HEK293 (cell line): ENCODE measurements around the gene UNC5CL.

Experiments used
- CTCF ChIA-PET: fragments of 350-600 bp; formaldehyde crosslinking; extraction: SDS; loops from one replicate; lab custom pipeline; 2021; ENCODE audit warnings: antibody characterized with exemption; lab: Yijun Ruan, JAX
- POLR2A ChIA-PET: fragments of 300-600 bp; formaldehyde crosslinking; extraction: SDS; loops from one replicate; lab custom pipeline; 2020; ENCODE audit warnings: antibody characterized with exemption, inconsistent platforms; lab: Yijun Ruan, JAX
- H3K27ac ChIP-seq: fragments of 200-500 bp; sonication (Bioruptor generic); 2 replicates; pipeline ENCODE4 v1.5.1; 2014; ENCODE audit warnings: low read depth, low read length, control low read depth, inconsistent platforms; ENCODE audit errors: extremely low read depth
- H3K36me3 ChIP-seq, 2 experiments: fragments of 200-500 bp in 1 of 2; sonication (Bioruptor generic) in 1 of 2; 1 replicate in 1 of 2; 2 replicates in 1 of 2; pipeline ENCODE4 v1.5.1; 2014 to 2017; ENCODE audit warnings: inconsistent platforms in 2 of 2, low read length in 2 of 2; ENCODE audit not compliant: control insufficient read depth in 2 of 2, insufficient read depth in 1 of 2
- H3K4me1 ChIP-seq: fragments of 200-500 bp; sonication (Bioruptor generic); 2 replicates; pipeline ENCODE4 v1.5.1; 2014; ENCODE audit warnings: mild to moderate bottlenecking, low read length, inconsistent platforms; ENCODE audit not compliant: control insufficient read depth, insufficient read depth
- H3K4me3 ChIP-seq: 2 replicates; pipeline ENCODE4 v1.5.1; 2011; ENCODE audit warnings: low read depth, mild to moderate bottlenecking, control low read depth, low read length, moderate library complexity
- H3K9me3 ChIP-seq: fragments of 200-500 bp; sonication (Bioruptor generic); 2 replicates; pipeline ENCODE4 v1.5.1; 2014; ENCODE audit warnings: low read depth, low read length, inconsistent platforms; ENCODE audit not compliant: control insufficient read depth, insufficient read depth
- MYNN ChIP-seq: fragments of 450-650 bp; formaldehyde crosslinking; IDR thresholded peaks from 2 replicates; pipeline ENCODE4 v1.5.1; 2016; ENCODE audit warnings: missing biosample characterization, missing genetic modification characterization, borderline replicate concordance
- REPIN1 ChIP-seq: fragments of 450-650 bp; formaldehyde crosslinking; IDR thresholded peaks from 2 replicates; pipeline ENCODE4 v1.5.1; 2017; ENCODE audit warnings: missing biosample characterization, missing genetic modification characterization, low read depth
- SETDB1 ChIP-seq: IDR thresholded peaks from one replicate; pipeline ENCODE4 v1.6.1; 2017; ENCODE audit warnings: mild to moderate bottlenecking, low read length, moderate library complexity, mixed read lengths; ENCODE audit not compliant: insufficient read length
- SP3 ChIP-seq: fragments of 450-650 bp; formaldehyde crosslinking; IDR thresholded peaks from 2 replicates; pipeline ENCODE4 v1.5.1; 2016; ENCODE audit warnings: missing biosample characterization, missing genetic modification characterization
- ZBTB8A ChIP-seq: fragments of 450-650 bp; formaldehyde crosslinking; IDR thresholded peaks from 2 replicates; pipeline ENCODE4 v1.5.1; 2016; ENCODE audit warnings: missing biosample characterization, missing genetic modification characterization
- ZNF114 ChIP-seq: fragments of 450-650 bp; formaldehyde crosslinking; IDR thresholded peaks from 2 replicates; pipeline ENCODE4 v1.5.0; 2017; ENCODE audit warnings: missing biosample characterization, missing genetic modification characterization
- ZNF121 ChIP-seq: fragments of 450-650 bp; formaldehyde crosslinking; IDR thresholded peaks from 2 replicates; pipeline ENCODE4 v1.5.1; 2016; ENCODE audit warnings: missing biosample characterization, missing genetic modification characterization
- ZNF146 ChIP-seq: fragments of 450-650 bp; formaldehyde crosslinking; IDR thresholded peaks from 2 replicates; pipeline ENCODE4 v1.5.1; 2016; ENCODE audit warnings: missing biosample characterization, missing genetic modification characterization
- ZNF324 ChIP-seq: fragments of 450-650 bp; formaldehyde crosslinking; IDR thresholded peaks from 2 replicates; pipeline ENCODE4 v1.5.1; 2016; ENCODE audit warnings: missing biosample characterization, missing genetic modification characterization
- ZNF366 ChIP-seq: fragments of 450-650 bp; formaldehyde crosslinking; conservative IDR thresholded peaks from 2 replicates; pipeline ENCODE4 v1.5.1; 2016; ENCODE audit warnings: missing biosample characterization, missing genetic modification characterization
- ZNF423 ChIP-seq: fragments of 450-650 bp; formaldehyde crosslinking; IDR thresholded peaks from 2 replicates; pipeline ENCODE4 v1.5.1; 2016; ENCODE audit warnings: missing biosample characterization, missing genetic modification characterization
- ZNF48 ChIP-seq: fragments of 450-650 bp; formaldehyde crosslinking; IDR thresholded peaks from 2 replicates; pipeline ENCODE4 v1.5.1; 2016; ENCODE audit warnings: missing biosample characterization, missing genetic modification characterization
- ZNF654 ChIP-seq: fragments of 450-650 bp; formaldehyde crosslinking; IDR thresholded peaks from 2 replicates; pipeline ENCODE4 v1.5.1; 2016; ENCODE audit warnings: low read depth, missing biosample characterization, missing genetic modification characterization
- ZNF707 ChIP-seq: fragments of 450-650 bp; formaldehyde crosslinking; IDR thresholded peaks from 2 replicates; pipeline ENCODE4 v1.5.1; 2016; ENCODE audit warnings: missing biosample characterization, missing genetic modification characterization
- ZNF776 ChIP-seq: fragments of 450-650 bp; formaldehyde crosslinking; IDR thresholded peaks from 2 replicates; pipeline ENCODE4 v1.5.0; 2017; ENCODE audit warnings: missing biosample characterization, missing genetic modification characterization, borderline replicate concordance
- ZNF830 ChIP-seq: fragments of 450-650 bp; IDR thresholded peaks from 2 replicates; pipeline ENCODE4 v1.5.0; 2018; ENCODE audit warnings: missing biosample characterization, missing genetic modification characterization, low read depth, mild to moderate bottlenecking, moderate library complexity
- ZNF843 ChIP-seq: fragments of 450-650 bp; formaldehyde crosslinking; IDR thresholded peaks from 2 replicates; pipeline ENCODE4 v1.5.1; 2016; ENCODE audit warnings: missing biosample characterization, missing genetic modification characterization
- ZSCAN30 ChIP-seq: fragments of 450-650 bp; IDR thresholded peaks from 2 replicates; pipeline ENCODE4 v1.5.1; 2018; ENCODE audit warnings: missing biosample characterization, mild to moderate bottlenecking, missing genetic modification characterization, moderate library complexity
- TF ChIP-seq, protein P1 (sequence below): fragments of 450-650 bp; formaldehyde crosslinking; IDR thresholded peaks from 2 replicates; pipeline ENCODE4 v1.5.1; 2016; ENCODE audit warnings: missing biosample characterization, missing genetic modification characterization
- TF ChIP-seq, protein P2 (sequence below): fragments of 450-650 bp; formaldehyde crosslinking; IDR thresholded peaks from 2 replicates; pipeline ENCODE4 v1.5.1; 2016; ENCODE audit warnings: missing biosample characterization, missing genetic modification characterization
- TF ChIP-seq, protein P3 (sequence below): fragments of 450-650 bp; formaldehyde crosslinking; IDR thresholded peaks from 2 replicates; pipeline ENCODE4; 2016; ENCODE audit warnings: missing biosample characterization, missing genetic modification characterization

Gene UNC5CL, protein sequence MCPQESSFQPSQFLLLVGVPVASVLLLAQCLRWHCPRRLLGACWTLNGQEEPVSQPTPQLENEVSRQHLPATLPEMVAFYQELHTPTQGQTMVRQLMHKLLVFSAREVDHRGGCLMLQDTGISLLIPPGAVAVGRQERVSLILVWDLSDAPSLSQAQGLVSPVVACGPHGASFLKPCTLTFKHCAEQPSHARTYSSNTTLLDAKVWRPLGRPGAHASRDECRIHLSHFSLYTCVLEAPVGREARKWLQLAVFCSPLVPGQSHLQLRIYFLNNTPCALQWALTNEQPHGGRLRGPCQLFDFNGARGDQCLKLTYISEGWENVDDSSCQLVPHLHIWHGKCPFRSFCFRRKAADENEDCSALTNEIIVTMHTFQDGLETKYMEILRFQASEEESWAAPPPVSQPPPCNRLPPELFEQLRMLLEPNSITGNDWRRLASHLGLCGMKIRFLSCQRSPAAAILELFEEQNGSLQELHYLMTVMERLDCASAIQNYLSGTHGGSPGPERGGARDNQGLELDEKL

DNA sequence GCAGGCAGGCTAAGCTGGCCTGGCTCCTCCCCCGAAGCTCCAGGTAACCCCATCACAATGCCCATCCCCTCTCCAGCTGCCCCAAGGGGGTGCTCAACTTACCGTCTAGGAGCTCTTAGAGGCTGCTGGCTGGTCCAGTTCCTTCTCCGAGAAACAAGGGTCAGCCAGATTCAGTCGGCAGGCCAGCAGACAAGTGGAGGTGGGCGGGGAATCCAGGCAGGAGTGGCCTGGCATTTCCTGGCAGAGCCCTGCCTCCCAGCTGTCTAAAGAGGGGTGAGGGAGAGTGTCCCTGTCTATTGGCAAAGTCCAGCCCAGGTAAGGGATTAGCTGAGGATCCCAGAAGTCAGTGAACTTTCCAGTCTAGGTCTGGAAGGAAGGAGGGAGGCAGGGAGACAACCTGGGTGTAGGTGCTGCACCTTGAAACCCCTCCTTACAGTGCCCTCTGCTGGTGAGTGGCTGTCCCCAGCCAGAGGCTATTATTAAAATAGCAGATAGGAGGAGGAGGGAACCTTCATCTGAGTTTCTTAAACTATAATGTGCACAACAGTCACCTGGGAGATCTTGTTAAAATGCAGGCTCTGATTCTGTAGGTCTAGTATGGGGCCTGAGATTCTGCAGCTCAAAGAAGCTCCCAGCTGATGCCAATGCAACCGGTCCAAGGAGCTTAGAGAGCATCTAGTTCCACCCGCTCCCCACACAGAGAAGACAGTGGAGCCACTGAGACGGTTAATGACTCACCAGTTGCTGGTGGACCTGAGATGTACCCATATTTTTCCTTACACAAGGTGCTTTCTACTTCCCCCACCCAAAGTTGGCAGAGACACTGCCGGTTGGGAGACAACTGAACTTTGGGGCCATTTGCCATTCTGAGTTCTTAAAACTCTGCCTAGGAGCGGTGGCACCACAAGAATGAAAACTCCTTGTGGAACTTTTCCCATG is at the start of gene UNC5CL:
UNC5CL (minus strand) TSS at position 162 of the 939 bp plus-strand sequence. CDS start 4,147 bp downstream, outside the sequence.
- H3K4me3 ChIP-seq, result no peak within 1 kb of the TSS
- H3K27ac ChIP-seq, result no peak within 1 kb of the TSS
- H3K36me3 ChIP-seq, result no peaks in the 10 kb centered on the region
- no peaks in the 10 kb centered on the region for H3K9me3 ChIP-seq
- TF ChIP-seq SP3, result peak; percentile 29; the same call in 1 of the 2 replicates
- TF ChIP-seq ZSCAN30 (tag by site-specific recombination), result no peak
- TF ChIP-seq ZNF707, result no peak
- TF ChIP-seq ZNF654 (tag by site-specific recombination), result peak; percentile 45; the same call in 1 of the 2 replicates
- H3K4me1 ChIP-seq, result no peaks in the 10 kb centered on the region
- ChIA-PET CTCF (interaction anchor here (0.6 to 8.3 kb wide), 43 partner anchors 12 to 1672 kb away, joined by 3 to 146 read pairs (median 3); partner anchors contain the start of gene APOBEC2), POLR2A (no interaction called here)

DNA sequence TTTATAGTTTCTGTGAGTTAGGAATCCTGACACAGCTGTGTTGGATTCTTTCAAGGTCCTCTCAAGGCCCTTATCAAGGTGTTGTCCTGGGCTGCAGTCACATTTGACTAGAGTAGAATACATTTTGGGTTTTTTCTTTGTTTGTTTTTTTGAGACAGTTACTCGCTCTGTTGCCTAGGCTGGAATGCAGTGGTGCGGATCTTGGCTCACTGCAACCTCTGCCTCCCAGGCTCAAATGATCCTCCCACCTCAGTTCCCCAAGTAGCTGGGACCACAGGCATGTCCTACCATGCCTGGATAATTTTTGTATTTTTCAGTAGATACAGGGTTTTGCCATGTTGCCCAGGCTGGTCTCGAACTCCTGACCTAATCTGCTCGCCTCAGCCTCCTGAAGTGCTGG is 49.4 kb upstream of the UNC5CL start:
- no peaks in the 10 kb centered on the region for H3K4me1 ChIP-seq
- H3K36me3 ChIP-seq, result peaks cover 63 to 76% of the 10 kb centered on the region in 2 experiments
- TF ChIP-seq ZNF830 (tag by site-specific recombination) (no peak), REPIN1 (tag by site-specific recombination) (no peak)
- ChIA-PET POLR2A (interaction anchor here (0.6 kb wide), 1 partner anchor 122 kb away, joined by 3 read pairs; no protein-coding TSS in a partner anchor), CTCF (interaction anchor here (0.6 to 2.0 kb wide), 2 partner anchors 94 to 182 kb away, joined by 3 to 10 read pairs; no protein-coding TSS in a partner anchor)
- H3K4me3 ChIP-seq, result no peak overlapping the region
- no peak overlapping the region for H3K27ac ChIP-seq
- no peaks in the 10 kb centered on the region for H3K9me3 ChIP-seq

DNA sequence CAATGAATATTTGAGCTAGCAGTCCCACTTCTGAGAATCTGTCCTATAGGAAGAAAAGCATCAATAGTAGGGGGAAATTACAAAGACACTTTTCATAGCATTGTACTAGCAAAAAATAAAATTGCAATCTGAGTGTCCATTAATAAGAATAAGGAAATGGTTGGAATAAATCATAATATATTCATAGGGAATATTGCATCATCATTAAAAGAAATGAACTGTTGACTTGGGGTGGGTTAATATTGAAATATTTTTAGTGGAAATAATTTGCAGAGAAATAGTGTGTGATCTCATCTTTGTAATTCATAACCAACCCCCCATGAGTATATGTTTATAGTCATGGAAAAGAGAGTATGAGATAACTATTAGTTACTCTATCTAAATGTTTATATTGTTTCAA is 46.2 kb upstream of the UNC5CL start:
- no peak overlapping the region for H3K4me3 ChIP-seq
- no peak overlapping the region for H3K27ac ChIP-seq
- peaks cover 55 to 73% of the 10 kb centered on the region in 2 experiments for H3K36me3 ChIP-seq
- CTCF ChIA-PET, result interaction anchor here (0.7 kb wide), 1 partner anchor 94 kb away, joined by 5 read pairs; no protein-coding TSS in a partner anchor
- no peaks in the 10 kb centered on the region for H3K9me3 ChIP-seq
- TF ChIP-seq ZNF366 (no peak), ZNF843 (tag by site-specific recombination) (no peak), ZNF324 (tag by site-specific recombination) (no peak), ZNF114 (tag by site-specific recombination) (no peak), ZNF776 (tag by site-specific recombination) (no peak), SETDB1 (no peak), ZNF146 (no peak), ZNF121 (tag by site-specific recombination) (no peak)
- TF ChIP-seq, all 188 proteins: peak for 0
- POLR2A ChIA-PET, result no interaction called here
- no peaks in the 10 kb centered on the region for H3K4me1 ChIP-seq

DNA sequence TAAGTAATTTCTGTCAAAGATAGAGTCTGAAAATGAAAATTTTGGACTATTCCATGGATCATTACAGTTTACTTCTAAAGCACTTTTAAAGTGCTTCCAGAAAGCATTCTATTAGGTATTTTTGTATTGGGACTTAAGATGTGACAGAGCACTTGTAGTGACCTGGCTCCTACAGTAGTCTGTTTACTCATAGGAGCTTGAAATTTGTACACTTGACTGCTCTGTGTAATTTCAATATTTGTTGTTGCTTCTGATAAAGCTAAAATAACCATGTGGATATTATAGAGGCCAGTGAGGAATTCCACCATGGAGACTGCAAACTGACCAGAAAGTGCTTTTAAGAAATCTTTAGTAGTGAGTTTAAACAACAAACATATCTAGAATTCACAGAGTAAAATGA is 44.1 kb upstream of the UNC5CL start:
- Histone ChIP-seq H3K9me3 (no peaks in the 10 kb centered on the region), H3K36me3 (peaks cover 48 to 74% of the 10 kb centered on the region in 2 experiments), H3K4me1 (no peaks in the 10 kb centered on the region), H3K4me3 (no peak overlapping the region), H3K27ac (no peak overlapping the region)
- POLR2A ChIA-PET, result interaction anchor here (2.3 kb wide), 1 partner anchor 10 kb away, joined by 7 read pairs; the partner anchor contains the start of genes NFYA and OARD1
- CTCF ChIA-PET, result interaction anchor here (0.6 to 1.5 kb wide), 4 partner anchors 8 to 189 kb away, joined by 3 to 8 read pairs (median 3); no protein-coding TSS in a partner anchor
- no peak for TF ChIP-seq MYNN
- TF ChIP-seq, protein P1, sequence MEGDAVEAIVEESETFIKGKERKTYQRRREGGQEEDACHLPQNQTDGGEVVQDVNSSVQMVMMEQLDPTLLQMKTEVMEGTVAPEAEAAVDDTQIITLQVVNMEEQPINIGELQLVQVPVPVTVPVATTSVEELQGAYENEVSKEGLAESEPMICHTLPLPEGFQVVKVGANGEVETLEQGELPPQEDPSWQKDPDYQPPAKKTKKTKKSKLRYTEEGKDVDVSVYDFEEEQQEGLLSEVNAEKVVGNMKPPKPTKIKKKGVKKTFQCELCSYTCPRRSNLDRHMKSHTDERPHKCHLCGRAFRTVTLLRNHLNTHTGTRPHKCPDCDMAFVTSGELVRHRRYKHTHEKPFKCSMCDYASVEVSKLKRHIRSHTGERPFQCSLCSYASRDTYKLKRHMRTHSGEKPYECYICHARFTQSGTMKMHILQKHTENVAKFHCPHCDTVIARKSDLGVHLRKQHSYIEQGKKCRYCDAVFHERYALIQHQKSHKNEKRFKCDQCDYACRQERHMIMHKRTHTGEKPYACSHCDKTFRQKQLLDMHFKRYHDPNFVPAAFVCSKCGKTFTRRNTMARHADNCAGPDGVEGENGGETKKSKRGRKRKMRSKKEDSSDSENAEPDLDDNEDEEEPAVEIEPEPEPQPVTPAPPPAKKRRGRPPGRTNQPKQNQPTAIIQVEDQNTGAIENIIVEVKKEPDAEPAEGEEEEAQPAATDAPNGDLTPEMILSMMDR (tag by site-specific recombination), result no peak
- TF ChIP-seq ZNF48 (tag by site-specific recombination), result no peak
- TF ChIP-seq, protein P2, sequence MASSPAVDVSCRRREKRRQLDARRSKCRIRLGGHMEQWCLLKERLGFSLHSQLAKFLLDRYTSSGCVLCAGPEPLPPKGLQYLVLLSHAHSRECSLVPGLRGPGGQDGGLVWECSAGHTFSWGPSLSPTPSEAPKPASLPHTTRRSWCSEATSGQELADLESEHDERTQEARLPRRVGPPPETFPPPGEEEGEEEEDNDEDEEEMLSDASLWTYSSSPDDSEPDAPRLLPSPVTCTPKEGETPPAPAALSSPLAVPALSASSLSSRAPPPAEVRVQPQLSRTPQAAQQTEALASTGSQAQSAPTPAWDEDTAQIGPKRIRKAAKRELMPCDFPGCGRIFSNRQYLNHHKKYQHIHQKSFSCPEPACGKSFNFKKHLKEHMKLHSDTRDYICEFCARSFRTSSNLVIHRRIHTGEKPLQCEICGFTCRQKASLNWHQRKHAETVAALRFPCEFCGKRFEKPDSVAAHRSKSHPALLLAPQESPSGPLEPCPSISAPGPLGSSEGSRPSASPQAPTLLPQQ (tag by site-specific recombination), result no peak
- TF ChIP-seq ZBTB8A (tag by site-specific recombination), result no peak
- TF ChIP-seq, protein P3, sequence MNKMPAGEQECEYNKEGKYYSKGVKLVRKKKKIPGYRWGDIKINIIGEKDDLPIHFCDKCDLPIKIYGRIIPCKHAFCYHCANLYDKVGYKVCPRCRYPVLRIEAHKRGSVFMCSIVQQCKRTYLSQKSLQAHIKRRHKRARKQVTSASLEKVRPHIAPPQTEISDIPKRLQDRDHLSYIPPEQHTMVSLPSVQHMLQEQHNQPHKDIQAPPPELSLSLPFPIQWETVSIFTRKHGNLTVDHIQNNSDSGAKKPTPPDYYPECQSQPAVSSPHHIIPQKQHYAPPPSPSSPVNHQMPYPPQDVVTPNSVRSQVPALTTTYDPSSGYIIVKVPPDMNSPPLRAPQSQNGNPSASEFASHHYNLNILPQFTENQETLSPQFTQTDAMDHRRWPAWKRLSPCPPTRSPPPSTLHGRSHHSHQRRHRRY, result no peak
- TF ChIP-seq ZNF423, result no peak
